ENCODE data around the gene C1QTNF6.

Gene C1QTNF6

GRCh38 chr22:37145180-37146050 is 42.6 kb downstream of the C1QTNF6 start:
- Histone ChIP-seq H3K9ac (ENCODE audit: low read depth, low read length) (no peak overlapping the region), H3K9me3 (ENCODE audit: control insufficient read depth, insufficient read depth, low read length) (no peaks in the 10 kb centered on the region), H3K4me1 (ENCODE audit: control insufficient read depth, insufficient read depth, low read length) (no peaks in the 10 kb centered on the region; the same call in 1 of the 2 replicates), H3K36me3 (ENCODE audit: control insufficient read depth, insufficient read depth, low read length) (no peaks in the 10 kb centered on the region), H3K27me3 (ENCODE audit: control insufficient read depth, insufficient read depth, low read length) (no peaks in the 10 kb centered on the region), H3K4me3 (ENCODE audit: low read depth, low read length) (no peak overlapping the region), H3K27ac (ENCODE audit: low read depth, low read length) (no peak overlapping the region)

GRCh38 chr22:37144180-37144554 is 43.9 kb downstream of the C1QTNF6 start:
- H3K4me3 ChIP-seq (ENCODE audit: low read depth, low read length): no peak overlapping the region
- no peaks in the 10 kb centered on the region for H3K27me3 ChIP-seq (ENCODE audit: control insufficient read depth, insufficient read depth, low read length)
- no peaks in the 10 kb centered on the region for H3K36me3 ChIP-seq (ENCODE audit: control insufficient read depth, insufficient read depth, low read length)
- H3K27ac ChIP-seq (ENCODE audit: low read depth, low read length): no peak overlapping the region
- H3K4me1 ChIP-seq (ENCODE audit: control insufficient read depth, insufficient read depth, low read length): no peaks in the 10 kb centered on the region
- no peaks in the 10 kb centered on the region for H3K9me3 ChIP-seq (ENCODE audit: control insufficient read depth, insufficient read depth, low read length)
- no peak overlapping the region for H3K9ac ChIP-seq (ENCODE audit: low read depth, low read length)

GRCh38 chr22:37141971-37142370 is 46.1 kb downstream of the C1QTNF6 start:
- Histone ChIP-seq H3K9me3 (ENCODE audit: control insufficient read depth, insufficient read depth, low read length) (no peaks in the 10 kb centered on the region), H3K36me3 (ENCODE audit: control insufficient read depth, insufficient read depth, low read length) (no peaks in the 10 kb centered on the region)

GRCh38 chr22:37141476-37141875 is 46.6 kb downstream of the C1QTNF6 start:
- H3K36me3 ChIP-seq (ENCODE audit: control insufficient read depth, insufficient read depth, low read length): no peaks in the 10 kb centered on the region
- H3K9ac ChIP-seq (ENCODE audit: low read depth, low read length): no peak overlapping the region
- no peaks in the 10 kb centered on the region for H3K9me3 ChIP-seq (ENCODE audit: control insufficient read depth, insufficient read depth, low read length)

More at GRCh38 chr22:37141971-37142370, 46.1 kb downstream of the C1QTNF6 start:
- H3K4me1 ChIP-seq (ENCODE audit: control insufficient read depth, insufficient read depth, low read length): no peaks in the 10 kb centered on the region
- no peaks in the 10 kb centered on the region for H3K27me3 ChIP-seq (ENCODE audit: control insufficient read depth, insufficient read depth, low read length)
- H3K4me3 ChIP-seq (ENCODE audit: low read depth, low read length): no peak overlapping the region
- H3K27ac ChIP-seq (ENCODE audit: low read depth, low read length): no peak overlapping the region
- no peak overlapping the region for H3K9ac ChIP-seq (ENCODE audit: low read depth, low read length)

GRCh38 chr22:37140686-37141323 is 47.2 kb downstream of the C1QTNF6 start:
- H3K4me3 ChIP-seq (ENCODE audit: low read depth, low read length): no peak overlapping the region
- H3K27me3 ChIP-seq (ENCODE audit: control insufficient read depth, insufficient read depth, low read length): no peaks in the 10 kb centered on the region
- no peaks in the 10 kb centered on the region for H3K9me3 ChIP-seq (ENCODE audit: control insufficient read depth, insufficient read depth, low read length)

More at GRCh38 chr22:37141476-37141875, 46.6 kb downstream of the C1QTNF6 start:
- Histone ChIP-seq H3K27me3 (ENCODE audit: control insufficient read depth, insufficient read depth, low read length) (no peaks in the 10 kb centered on the region), H3K4me3 (ENCODE audit: low read depth, low read length) (no peak overlapping the region), H3K4me1 (ENCODE audit: control insufficient read depth, insufficient read depth, low read length) (no peaks in the 10 kb centered on the region), H3K27ac (ENCODE audit: low read depth, low read length) (no peak overlapping the region)

GRCh38 chr22:37139762-37140161 is 48.3 kb downstream of the C1QTNF6 start:
- H3K36me3 ChIP-seq (ENCODE audit: control insufficient read depth, insufficient read depth, low read length): no peaks in the 10 kb centered on the region
- no peaks in the 10 kb centered on the region for H3K4me1 ChIP-seq (ENCODE audit: control insufficient read depth, insufficient read depth, low read length)
- no peak overlapping the region for H3K27ac ChIP-seq (ENCODE audit: low read depth, low read length)
- H3K9ac ChIP-seq (ENCODE audit: low read depth, low read length): no peak overlapping the region
- H3K4me3 ChIP-seq (ENCODE audit: low read depth, low read length): no peak overlapping the region
- no peaks in the 10 kb centered on the region for H3K9me3 ChIP-seq (ENCODE audit: control insufficient read depth, insufficient read depth, low read length)
- H3K27me3 ChIP-seq (ENCODE audit: control insufficient read depth, insufficient read depth, low read length): no peaks in the 10 kb centered on the region

More at GRCh38 chr22:37140686-37141323, 47.2 kb downstream of the C1QTNF6 start:
- H3K4me1 ChIP-seq (ENCODE audit: control insufficient read depth, insufficient read depth, low read length): no peaks in the 10 kb centered on the region
- no peaks in the 10 kb centered on the region for H3K36me3 ChIP-seq (ENCODE audit: control insufficient read depth, insufficient read depth, low read length)
- no peak overlapping the region for H3K9ac ChIP-seq (ENCODE audit: low read depth, low read length)
- H3K27ac ChIP-seq (ENCODE audit: low read depth, low read length): no peak overlapping the region

GRCh38 chr22:37138849-37139561 is 49.0 kb downstream of the C1QTNF6 start:
- no peaks in the 10 kb centered on the region for H3K27me3 ChIP-seq (ENCODE audit: control insufficient read depth, insufficient read depth, low read length)
- H3K9ac ChIP-seq (ENCODE audit: low read depth, low read length): no peak overlapping the region
- H3K4me1 ChIP-seq (ENCODE audit: control insufficient read depth, insufficient read depth, low read length): no peaks in the 10 kb centered on the region
- H3K27ac ChIP-seq (ENCODE audit: low read depth, low read length): no peak overlapping the region
- no peak overlapping the region for H3K4me3 ChIP-seq (ENCODE audit: low read depth, low read length)
- no peaks in the 10 kb centered on the region for H3K36me3 ChIP-seq (ENCODE audit: control insufficient read depth, insufficient read depth, low read length)
- H3K9me3 ChIP-seq (ENCODE audit: control insufficient read depth, insufficient read depth, low read length): no peaks in the 10 kb centered on the region

GRCh38 chr22:37137903-37138665 is 50.0 kb downstream of the C1QTNF6 start:
- H3K27ac ChIP-seq (ENCODE audit: low read depth, low read length): no peak overlapping the region

GRCh38 chr22:37137131-37137530 is 50.9 kb downstream of the C1QTNF6 start:
- Histone ChIP-seq H3K9ac (ENCODE audit: low read depth, low read length) (no peak overlapping the region), H3K9me3 (ENCODE audit: control insufficient read depth, insufficient read depth, low read length) (no peaks in the 10 kb centered on the region), H3K27me3 (ENCODE audit: control insufficient read depth, insufficient read depth, low read length) (no peaks in the 10 kb centered on the region), H3K27ac (ENCODE audit: low read depth, low read length) (no peak overlapping the region), H3K4me3 (ENCODE audit: low read depth, low read length) (no peak overlapping the region), H3K4me1 (ENCODE audit: control insufficient read depth, insufficient read depth, low read length) (no peaks in the 10 kb centered on the region), H3K36me3 (ENCODE audit: control insufficient read depth, insufficient read depth, low read length) (no peaks in the 10 kb centered on the region)

More at GRCh38 chr22:37137903-37138665, 50.0 kb downstream of the C1QTNF6 start:
- H3K36me3 ChIP-seq (ENCODE audit: control insufficient read depth, insufficient read depth, low read length): no peaks in the 10 kb centered on the region
- H3K9ac ChIP-seq (ENCODE audit: low read depth, low read length): no peak overlapping the region
- H3K4me1 ChIP-seq (ENCODE audit: control insufficient read depth, insufficient read depth, low read length): no peaks in the 10 kb centered on the region
- no peaks in the 10 kb centered on the region for H3K27me3 ChIP-seq (ENCODE audit: control insufficient read depth, insufficient read depth, low read length)
- no peaks in the 10 kb centered on the region for H3K9me3 ChIP-seq (ENCODE audit: control insufficient read depth, insufficient read depth, low read length)
- H3K4me3 ChIP-seq (ENCODE audit: low read depth, low read length): no peak overlapping the region

GRCh38 chr22:37135023-37135422 is 53.0 kb downstream of the C1QTNF6 start:
- Histone ChIP-seq H3K4me3 (ENCODE audit: low read depth, low read length) (no peak overlapping the region), H3K4me1 (ENCODE audit: control insufficient read depth, insufficient read depth, low read length) (no peaks in the 10 kb centered on the region), H3K9me3 (ENCODE audit: control insufficient read depth, insufficient read depth, low read length) (no peaks in the 10 kb centered on the region), H3K9ac (ENCODE audit: low read depth, low read length) (no peak overlapping the region), H3K27ac (ENCODE audit: low read depth, low read length) (no peak overlapping the region), H3K36me3 (ENCODE audit: control insufficient read depth, insufficient read depth, low read length) (no peaks in the 10 kb centered on the region), H3K27me3 (ENCODE audit: control insufficient read depth, insufficient read depth, low read length) (no peaks in the 10 kb centered on the region)
